Measurements from ENCODE around the gene TEX14.
"Not testable (repeated sequence)": the region's sequence is repeated elsewhere in the genome, so short reads cannot be mapped to it uniquely, and the experiment has no call there.

The TEX14 gene

GRCh38 chr17:58692239-58693055 is 602 bp upstream of the TEX14 start, which contains the start of gene RAD51C:
RAD51C (plus strand) TSS chr17:58692602; CDS start chr17:58692644, 42 bp downstream.
- peak within 1 kb of the TSS; percentile 82 for H3K4me3 ChIP-seq (ENCODE audit: low read depth, low read length)
- peak; percentile 80 for DNase-seq (ENCODE audit: low read depth)
- TF ChIP-seq CTCF (IDR thresholded peaks at IDR 0.05; ENCODE audit: control insufficient read depth, extremely low read depth, insufficient read depth): no peak

GRCh38 chr17:58690033-58690432 is 1.8 kb downstream of the TEX14 start:
- not testable (repeated sequence) for DNase-seq (ENCODE audit: low read depth); H3K4me3 ChIP-seq (ENCODE audit: low read depth, low read length)

GRCh38 chr17:58688521-58688920 is 3.3 kb downstream of the TEX14 start:
- no peak overlapping the region for H3K4me3 ChIP-seq (ENCODE audit: low read depth, low read length)
- no peak for TF ChIP-seq CTCF (IDR thresholded peaks at IDR 0.05; ENCODE audit: control insufficient read depth, extremely low read depth, insufficient read depth)
- no peak for DNase-seq (ENCODE audit: low read depth)

DNA sequence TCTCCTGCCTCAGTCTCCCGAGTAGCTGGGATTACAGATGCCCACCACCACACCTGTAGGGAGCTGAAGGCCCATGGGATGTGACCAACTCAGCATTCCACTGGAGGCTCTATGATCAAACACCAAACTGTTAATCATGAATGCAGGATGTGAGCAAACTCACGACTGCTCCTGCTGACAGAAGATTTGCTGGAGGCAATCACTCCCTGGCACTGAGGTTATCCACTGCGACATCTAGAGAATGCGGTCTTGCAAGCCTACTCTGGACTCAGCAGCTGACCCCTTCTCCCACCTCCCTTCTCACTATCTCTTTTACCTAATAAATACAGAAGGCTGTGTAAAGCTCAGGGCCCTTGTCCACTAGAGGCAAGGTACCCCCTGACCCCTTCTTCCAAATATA is 4.9 kb downstream of the TEX14 start:
- H3K4me3 ChIP-seq (ENCODE audit: low read depth, low read length): no peak overlapping the region
- DNase-seq (ENCODE audit: low read depth): no peak
- no peak for TF ChIP-seq CTCF (IDR thresholded peaks at IDR 0.05; ENCODE audit: control insufficient read depth, extremely low read depth, insufficient read depth)

DNA sequence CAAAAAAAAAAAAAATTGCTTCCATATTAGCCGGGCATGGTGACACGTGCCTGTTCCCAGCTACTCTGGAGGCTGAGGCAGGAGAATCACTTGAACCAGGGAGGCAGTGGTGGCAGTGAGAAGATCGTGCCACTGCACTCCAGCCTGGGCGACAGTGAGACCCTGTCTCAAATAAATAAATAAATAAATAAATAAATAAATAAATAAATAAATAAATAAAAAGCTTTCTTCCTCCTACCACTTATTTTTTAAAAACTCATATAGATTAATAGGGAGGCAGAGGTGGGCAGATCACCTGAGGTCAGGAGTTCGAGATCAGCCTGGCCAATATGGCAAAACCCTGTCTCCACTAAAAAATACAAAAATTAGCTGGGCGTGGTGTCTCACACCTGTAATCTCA is 7.4 kb downstream of the TEX14 start:
- not testable (repeated sequence) for H3K4me3 ChIP-seq (ENCODE audit: low read depth, low read length); DNase-seq (ENCODE audit: low read depth)

- no peak for TF ChIP-seq CTCF (IDR thresholded peaks at IDR 0.05; ENCODE audit: control insufficient read depth, extremely low read depth, insufficient read depth)
- H3K4me3 ChIP-seq (ENCODE audit: low read depth, low read length): no peak overlapping the region
- no peak for DNase-seq (ENCODE audit: low read depth)
Measured at GRCh38 chr17:58684003-58684402, 7.8 kb downstream of the TEX14 start.

GRCh38 chr17:58680038-58680369 is 11.8 kb downstream of the TEX14 start:
- no peak for TF ChIP-seq CTCF (IDR thresholded peaks at IDR 0.05; ENCODE audit: control insufficient read depth, extremely low read depth, insufficient read depth)
- no peak overlapping the region for H3K4me3 ChIP-seq (ENCODE audit: low read depth, low read length)
- no peak for DNase-seq (ENCODE audit: low read depth)
